ENCODE results near the gene TWSG1.

Gene TWSG1

GRCh38 chr18:9321017-9321452, 13.5 kb upstream of the TWSG1 start:
- H3K9me3 ChIP-seq (ENCODE audit: severe bottlenecking) = no peaks in the 10 kb centered on the region
- no peak for DNase-seq
- H3K36me3 ChIP-seq = no peaks in the 10 kb centered on the region
- no peaks in the 10 kb centered on the region for H3K27me3 ChIP-seq (ENCODE audit: insufficient read depth, low read depth, severe bottlenecking)
- TF ChIP-seq CTCF (IDR thresholded peaks at IDR 0.05; ENCODE audit: low read depth, low read length) = no peak
- H3K4me3 ChIP-seq (ENCODE audit: low read depth, low read length) = no peak overlapping the region
- no peak overlapping the region for H3K27ac ChIP-seq

GRCh38 chr18:9321736-9322135, 12.8 kb upstream of the TWSG1 start:
- Histone ChIP-seq H3K27ac (no peak overlapping the region), H3K36me3 (no peaks in the 10 kb centered on the region), H3K27me3 (ENCODE audit: insufficient read depth, low read depth, severe bottlenecking) (no peaks in the 10 kb centered on the region), H3K4me3 (ENCODE audit: low read depth, low read length) (no peak overlapping the region), H3K9me3 (ENCODE audit: severe bottlenecking) (no peaks in the 10 kb centered on the region)
- DNase-seq = no peak
- TF ChIP-seq CTCF (IDR thresholded peaks at IDR 0.05; ENCODE audit: low read depth, low read length) = no peak

- H3K27ac ChIP-seq = no peak overlapping the region
- no peaks in the 10 kb centered on the region for H3K9me3 ChIP-seq (ENCODE audit: severe bottlenecking)
Measured at GRCh38 chr18:9322744-9323143, 11.8 kb upstream of the TWSG1 start.

GRCh38 chr18:9323750-9324445, 10.7 kb upstream of the TWSG1 start:
- Histone ChIP-seq H3K27me3 (ENCODE audit: insufficient read depth, low read depth, severe bottlenecking) (no peaks in the 10 kb centered on the region), H3K36me3 (no peaks in the 10 kb centered on the region), H3K27ac (no peak overlapping the region), H3K4me3 (ENCODE audit: low read depth, low read length) (no peak overlapping the region), H3K9me3 (ENCODE audit: severe bottlenecking) (no peaks in the 10 kb centered on the region)
- DNase-seq = no peak
- TF ChIP-seq CTCF (IDR thresholded peaks at IDR 0.05; ENCODE audit: low read depth, low read length) = no peak

More at GRCh38 chr18:9322744-9323143, 11.8 kb upstream of the TWSG1 start:
- H3K36me3 ChIP-seq = no peaks in the 10 kb centered on the region
- no peak overlapping the region for H3K4me3 ChIP-seq (ENCODE audit: low read depth, low read length)
- TF ChIP-seq CTCF (IDR thresholded peaks at IDR 0.05; ENCODE audit: low read depth, low read length) = no peak
- DNase-seq = no peak
- no peaks in the 10 kb centered on the region for H3K27me3 ChIP-seq (ENCODE audit: insufficient read depth, low read depth, severe bottlenecking)

GRCh38 chr18:9325716-9326115, 8.9 kb upstream of the TWSG1 start:
- Histone ChIP-seq H3K9me3 (ENCODE audit: severe bottlenecking) (peaks cover under 1% of the 10 kb centered on the region), H3K27me3 (ENCODE audit: insufficient read depth, low read depth, severe bottlenecking) (no peaks in the 10 kb centered on the region), H3K36me3 (no peaks in the 10 kb centered on the region), H3K4me3 (ENCODE audit: low read depth, low read length) (no peak overlapping the region), H3K27ac (no peak overlapping the region)
- no peak for DNase-seq
- TF ChIP-seq CTCF (IDR thresholded peaks at IDR 0.05; ENCODE audit: low read depth, low read length) = no peak

GRCh38 chr18:9328776-9329175, 5.8 kb upstream of the TWSG1 start:
- no peak for DNase-seq

More at GRCh38 chr18:9328776-9329175, 5.8 kb upstream of the TWSG1 start:
- no peak overlapping the region for H3K27ac ChIP-seq
- no peak for TF ChIP-seq CTCF (IDR thresholded peaks at IDR 0.05; ENCODE audit: low read depth, low read length)
- H3K36me3 ChIP-seq = no peaks in the 10 kb centered on the region
- no peak overlapping the region for H3K4me3 ChIP-seq (ENCODE audit: low read depth, low read length)
- H3K9me3 ChIP-seq (ENCODE audit: severe bottlenecking) = peaks cover 11% of the 10 kb centered on the region
- H3K27me3 ChIP-seq (ENCODE audit: insufficient read depth, low read depth, severe bottlenecking) = no peaks in the 10 kb centered on the region
